Astrocyte (in vitro differentiated cells and primary cell): ENCODE results near the gene CACNA2D4. TPM values are rescaled to one million over a fixed set of nuclear protein-coding genes. Genes with fewer than 3 reads are reported as not detected.

Experiments
- DNase-seq: peaks from one replicate; pipeline ENCODE4 v3.0.0-alpha.2; 2010; ENCODE audit warnings: low read depth
- FAIRE-seq: peaks from 2 replicates; lab custom pipeline; 2011; peaks lifted over from hg19 to GRCh38; lab: Jason Lieb, UNC
- H2AFZ ChIP-seq: 2 replicates; pipeline ENCODE4 v1.6.0; 2012; ENCODE audit warnings: low read depth, low read length, inconsistent platforms
- H3K27ac ChIP-seq: 2 replicates; pipeline ENCODE4 v1.5.1; 2011; ENCODE audit warnings: low read depth, low read length, inconsistent platforms
- H3K27me3 ChIP-seq: 2 replicates; pipeline ENCODE4 v1.6.0; 2011; ENCODE audit warnings: low read length, inconsistent platforms; ENCODE audit not compliant: insufficient read depth
- H3K36me3 ChIP-seq: 2 replicates; pipeline ENCODE4 v1.5.1; 2011; ENCODE audit warnings: low read length, inconsistent platforms; ENCODE audit not compliant: insufficient read depth
- H3K4me1 ChIP-seq: 2 replicates; pipeline ENCODE4 v1.5.1; 2011; ENCODE audit warnings: low read length, inconsistent platforms; ENCODE audit not compliant: insufficient read depth
- H3K4me2 ChIP-seq: 2 replicates; pipeline ENCODE4 v1.6.0; 2012; ENCODE audit warnings: low read length, inconsistent platforms
- H3K4me3 ChIP-seq: 2 replicates; pipeline ENCODE4 v1.5.1; 2011; ENCODE audit warnings: low read depth, mild to moderate bottlenecking, low read length, inconsistent platforms; ENCODE audit not compliant: insufficient read depth
- H3K79me2 ChIP-seq: 2 replicates; pipeline ENCODE4 v1.6.0; 2012; ENCODE audit warnings: mild to moderate bottlenecking, low read length, inconsistent platforms; ENCODE audit not compliant: insufficient read depth
- H3K9ac ChIP-seq: 2 replicates; pipeline ENCODE4 v1.6.0; 2012; ENCODE audit warnings: mild to moderate bottlenecking, low read length, inconsistent platforms
- H3K9me3 ChIP-seq: 2 replicates; pipeline ENCODE4 v1.5.1; 2012; ENCODE audit warnings: low read depth, mild to moderate bottlenecking, low read length, inconsistent platforms; ENCODE audit not compliant: insufficient read depth
- H4K20me1 ChIP-seq: 2 replicates; pipeline ENCODE4 v1.6.0; 2012; ENCODE audit warnings: low read length, inconsistent platforms; ENCODE audit not compliant: insufficient read depth
- H3K27ac Mint-ChIP-seq: one replicate; pipeline ENCODE4 v1.8.0; 2021; ENCODE audit warnings: mild to moderate bottlenecking, mixed read lengths; ENCODE audit not compliant: unreplicated experiment
- H3K27me3 Mint-ChIP-seq: one replicate; pipeline ENCODE4 v1.8.0; 2021; ENCODE audit warnings: low read depth, mixed read lengths; ENCODE audit not compliant: unreplicated experiment
- H3K36me3 Mint-ChIP-seq: one replicate; pipeline ENCODE4 v1.8.0; 2021; ENCODE audit warnings: low read depth, mixed read lengths; ENCODE audit not compliant: unreplicated experiment
- H3K4me1 Mint-ChIP-seq: one replicate; pipeline ENCODE4 v1.8.0; 2021; ENCODE audit warnings: low read depth, mixed read lengths; ENCODE audit not compliant: unreplicated experiment
- H3K4me3 Mint-ChIP-seq: one replicate; pipeline ENCODE4 v1.8.0; 2021; ENCODE audit warnings: mild to moderate bottlenecking, moderate library complexity, mixed read lengths; ENCODE audit not compliant: unreplicated experiment
- H3K9me3 Mint-ChIP-seq: one replicate; pipeline ENCODE4 v1.8.0; 2021; ENCODE audit warnings: mild to moderate bottlenecking, mixed read lengths; ENCODE audit not compliant: unreplicated experiment
- EZH2 ChIP-seq: IDR thresholded peaks from 2 replicates; pipeline ENCODE4 v1.6.1; 2012; ENCODE audit warnings: mild to moderate bottlenecking, low read length, inconsistent platforms; ENCODE audit not compliant: insufficient read depth
- total RNA-seq: library from RNA; stranded (reverse); gene quantifications from 2 replicates; pipeline ENCODE4 v1.2.1, GENCODE V29; 2021
- TF ChIP-seq, protein P1 (sequence below): IDR thresholded peaks from 2 replicates; pipeline ENCODE4 v1.5.1; 2011; ENCODE audit warnings: low read depth, mild to moderate bottlenecking, inconsistent platforms, low read length, moderate library complexity; ENCODE audit not compliant: insufficient read depth

Gene CACNA2D4
- total RNA-seq, 1 donor from 2014 or later, result 0.09 TPM

DNA sequence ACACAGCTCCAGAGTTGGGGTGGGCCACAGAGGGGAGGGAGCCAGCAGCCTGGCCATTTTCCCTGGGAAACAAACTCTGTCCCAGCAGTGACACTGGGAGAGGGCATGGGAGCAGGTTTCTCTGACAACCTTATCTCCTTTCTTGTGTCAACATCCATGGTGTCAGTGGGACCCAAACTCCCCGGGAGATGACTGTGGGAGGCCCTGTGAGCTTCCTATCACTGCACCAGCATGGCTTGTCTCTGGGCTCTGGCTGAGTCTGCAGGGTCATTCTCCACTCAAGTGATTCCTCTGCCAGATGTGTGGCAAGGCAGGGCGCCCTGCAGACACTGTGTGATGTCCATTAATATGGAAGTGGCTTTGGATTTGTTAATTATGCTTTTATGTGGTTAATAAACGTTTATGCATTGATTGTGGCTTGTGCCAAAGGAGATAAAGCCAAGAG lies 88.0 kb downstream of the CACNA2D4 start:
- Mint-ChIP-seq H3K4me1 (no peaks in the 10 kb centered on the region), H3K9me3 (no peaks in the 10 kb centered on the region), H3K4me3 (no peak overlapping the region), H3K27me3 (peaks cover 62% of the 10 kb centered on the region), H3K27ac (no peak overlapping the region), H3K36me3 (no peaks in the 10 kb centered on the region)
- Histone ChIP-seq H3K27me3 (peaks cover 26% of the 10 kb centered on the region), H2AFZ (no peak overlapping the region), H3K9ac (no peak overlapping the region), H3K4me3 (no peak overlapping the region), H4K20me1 (no peaks in the 10 kb centered on the region), H3K4me2 (no peak overlapping the region), H3K4me1 (no peaks in the 10 kb centered on the region), H3K79me2 (no peaks in the 10 kb centered on the region), H3K36me3 (no peaks in the 10 kb centered on the region), H3K27ac (no peak overlapping the region), H3K9me3 (no peaks in the 10 kb centered on the region)
- no peak for DNase-seq
- FAIRE-seq, result no peak
- TF ChIP-seq, protein P1, sequence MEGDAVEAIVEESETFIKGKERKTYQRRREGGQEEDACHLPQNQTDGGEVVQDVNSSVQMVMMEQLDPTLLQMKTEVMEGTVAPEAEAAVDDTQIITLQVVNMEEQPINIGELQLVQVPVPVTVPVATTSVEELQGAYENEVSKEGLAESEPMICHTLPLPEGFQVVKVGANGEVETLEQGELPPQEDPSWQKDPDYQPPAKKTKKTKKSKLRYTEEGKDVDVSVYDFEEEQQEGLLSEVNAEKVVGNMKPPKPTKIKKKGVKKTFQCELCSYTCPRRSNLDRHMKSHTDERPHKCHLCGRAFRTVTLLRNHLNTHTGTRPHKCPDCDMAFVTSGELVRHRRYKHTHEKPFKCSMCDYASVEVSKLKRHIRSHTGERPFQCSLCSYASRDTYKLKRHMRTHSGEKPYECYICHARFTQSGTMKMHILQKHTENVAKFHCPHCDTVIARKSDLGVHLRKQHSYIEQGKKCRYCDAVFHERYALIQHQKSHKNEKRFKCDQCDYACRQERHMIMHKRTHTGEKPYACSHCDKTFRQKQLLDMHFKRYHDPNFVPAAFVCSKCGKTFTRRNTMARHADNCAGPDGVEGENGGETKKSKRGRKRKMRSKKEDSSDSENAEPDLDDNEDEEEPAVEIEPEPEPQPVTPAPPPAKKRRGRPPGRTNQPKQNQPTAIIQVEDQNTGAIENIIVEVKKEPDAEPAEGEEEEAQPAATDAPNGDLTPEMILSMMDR, result no peak
- TF ChIP-seq EZH2, result no peak

DNA sequence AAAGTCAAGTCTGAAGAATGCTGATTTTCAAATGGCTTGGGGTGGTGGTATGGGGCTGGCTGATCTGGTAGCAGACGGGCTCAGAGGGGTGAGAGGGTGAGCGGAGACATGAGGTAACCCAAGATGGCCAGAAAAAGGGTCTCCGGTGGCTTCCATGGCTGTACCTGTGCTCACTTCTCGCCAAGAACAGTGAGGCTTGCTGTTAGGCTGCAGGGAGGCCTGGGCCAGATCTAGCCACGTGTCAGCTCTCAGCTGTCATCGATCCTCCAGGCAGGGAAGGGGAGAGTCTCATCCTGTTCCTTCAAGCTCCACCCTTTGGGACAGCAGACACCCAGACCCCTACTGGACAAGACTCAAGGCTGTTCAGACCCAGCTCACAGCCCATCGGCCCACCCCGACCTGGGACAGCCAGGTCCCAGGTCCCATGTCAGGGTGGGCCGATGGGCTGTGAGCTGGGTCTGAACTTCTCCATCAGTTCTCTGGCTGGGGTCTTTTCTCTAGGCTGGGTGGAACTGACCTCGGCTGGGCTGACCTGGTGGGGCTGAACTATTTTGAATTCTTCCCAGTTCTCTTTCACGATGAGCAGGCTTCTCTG lies 89.0 kb downstream of the CACNA2D4 start:
- no peaks in the 10 kb centered on the region for H3K4me1 Mint-ChIP-seq
- H3K27me3 Mint-ChIP-seq, result peaks cover 61% of the 10 kb centered on the region
- H3K79me2 ChIP-seq, result no peaks in the 10 kb centered on the region
- no peaks in the 10 kb centered on the region for H4K20me1 ChIP-seq
- no peaks in the 10 kb centered on the region for H3K36me3 Mint-ChIP-seq
- H2AFZ ChIP-seq, result no peak overlapping the region
- no peak overlapping the region for H3K4me3 ChIP-seq
- FAIRE-seq, result no peak
- no peak overlapping the region for H3K9ac ChIP-seq
- TF ChIP-seq, protein P1, result no peak
- no peak for TF ChIP-seq EZH2
- no peak overlapping the region for H3K27ac Mint-ChIP-seq
- H3K4me2 ChIP-seq, result no peak overlapping the region
- H3K4me1 ChIP-seq, result no peaks in the 10 kb centered on the region
- H3K4me3 Mint-ChIP-seq, result no peak overlapping the region
- H3K36me3 ChIP-seq, result no peaks in the 10 kb centered on the region
- H3K9me3 Mint-ChIP-seq, result no peaks in the 10 kb centered on the region
- H3K27ac ChIP-seq, result no peak overlapping the region
- H3K9me3 ChIP-seq, result no peaks in the 10 kb centered on the region
- DNase-seq, result no peak
- H3K27me3 ChIP-seq, result peaks cover 27% of the 10 kb centered on the region

DNA sequence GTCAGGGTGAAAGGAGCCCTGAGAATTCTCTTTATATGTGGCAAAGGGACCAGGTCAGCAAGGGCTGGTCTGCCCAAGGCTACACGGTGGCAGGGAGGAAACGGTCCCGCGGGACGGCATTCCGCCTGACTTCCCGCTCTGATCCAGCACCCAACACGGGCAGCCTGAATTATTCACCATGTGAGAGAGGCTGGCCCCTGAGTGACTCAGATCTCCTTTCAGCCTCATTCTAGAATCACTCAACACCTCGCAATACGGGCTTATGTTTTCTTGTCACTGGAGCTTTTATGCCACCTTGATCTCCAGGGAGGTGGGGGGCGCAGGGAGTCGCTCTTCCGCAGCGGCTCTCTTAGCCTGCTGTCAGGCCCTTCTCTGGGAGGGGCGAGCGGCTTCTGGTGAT lies 89.6 kb downstream of the CACNA2D4 start:
- Mint-ChIP-seq H3K27ac (no peak overlapping the region), H3K36me3 (no peaks in the 10 kb centered on the region), H3K9me3 (no peaks in the 10 kb centered on the region), H3K27me3 (peaks cover 61% of the 10 kb centered on the region), H3K4me3 (no peak overlapping the region), H3K4me1 (no peaks in the 10 kb centered on the region)
- H3K9me3 ChIP-seq, result no peaks in the 10 kb centered on the region
- no peak overlapping the region for H3K4me3 ChIP-seq
- no peak overlapping the region for H3K27ac ChIP-seq
- no peak for TF ChIP-seq EZH2
- TF ChIP-seq, protein P1, result no peak
- no peaks in the 10 kb centered on the region for H3K4me1 ChIP-seq
- DNase-seq, result no peak
- no peak overlapping the region for H2AFZ ChIP-seq
- no peak overlapping the region for H3K4me2 ChIP-seq
- FAIRE-seq, result no peak
- H3K9ac ChIP-seq, result no peak overlapping the region
- no peaks in the 10 kb centered on the region for H3K79me2 ChIP-seq
- no peaks in the 10 kb centered on the region for H4K20me1 ChIP-seq
- peaks cover 30% of the 10 kb centered on the region for H3K27me3 ChIP-seq
- H3K36me3 ChIP-seq, result no peaks in the 10 kb centered on the region
